NCI-H2107 treated with DMSO at 0.1 percent for 48 hours (cell line): ENCODE measurements around the gene NT5C3A.
"Not testable (repeated sequence)": the region's sequence is repeated elsewhere in the genome, so short reads cannot be mapped to it uniquely, and the experiment has no call there.

Experiments used
- DNase-seq: peaks from one replicate; lab custom pipeline; 2025; ENCODE audit not compliant: unreplicated experiment; lab: John Stamatoyannopoulos, UW

NT5C3A gene

DNA sequence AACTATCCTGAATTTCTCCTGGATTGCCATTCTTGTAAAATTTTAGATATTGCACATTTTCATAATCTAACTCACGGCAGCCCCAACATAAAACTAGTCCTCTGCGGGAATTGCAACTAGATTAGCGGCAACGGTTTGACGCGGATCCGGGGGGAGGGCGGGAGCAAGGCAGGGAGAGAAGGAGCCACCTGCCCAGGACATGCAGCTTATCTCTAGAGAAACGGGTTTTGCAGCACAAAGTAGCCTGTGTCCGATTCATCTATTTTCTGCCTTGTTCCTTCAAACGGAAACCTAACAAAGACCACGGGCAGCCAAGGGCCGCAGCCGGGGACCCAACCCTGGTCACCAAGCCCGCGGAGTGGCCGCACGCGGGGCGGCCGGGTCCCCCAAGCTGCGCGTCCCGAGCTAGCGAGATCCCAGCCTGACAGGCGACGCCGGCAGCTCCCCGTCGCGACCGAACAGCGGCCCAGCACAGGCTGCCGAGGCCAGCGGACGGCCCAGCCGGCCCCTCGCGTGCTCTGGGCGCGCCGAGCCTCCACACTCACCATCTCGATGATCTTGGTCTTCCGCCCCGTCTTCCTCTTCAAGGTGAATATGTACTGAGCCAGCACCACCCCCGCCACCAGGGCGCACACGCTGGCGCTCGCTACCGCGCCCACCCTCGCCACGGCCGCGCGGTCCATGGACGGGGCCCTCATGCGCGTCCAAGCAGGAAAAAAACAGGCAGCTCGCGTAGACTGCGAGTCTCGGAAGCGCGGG is at the start of gene NT5C3A:
NT5C3A (minus strand) TSS at position 754 of the 759 bp plus-strand sequence; CDS start at position 683, 71 bp downstream.
- DNase-seq = peak; percentile 37

DNA sequence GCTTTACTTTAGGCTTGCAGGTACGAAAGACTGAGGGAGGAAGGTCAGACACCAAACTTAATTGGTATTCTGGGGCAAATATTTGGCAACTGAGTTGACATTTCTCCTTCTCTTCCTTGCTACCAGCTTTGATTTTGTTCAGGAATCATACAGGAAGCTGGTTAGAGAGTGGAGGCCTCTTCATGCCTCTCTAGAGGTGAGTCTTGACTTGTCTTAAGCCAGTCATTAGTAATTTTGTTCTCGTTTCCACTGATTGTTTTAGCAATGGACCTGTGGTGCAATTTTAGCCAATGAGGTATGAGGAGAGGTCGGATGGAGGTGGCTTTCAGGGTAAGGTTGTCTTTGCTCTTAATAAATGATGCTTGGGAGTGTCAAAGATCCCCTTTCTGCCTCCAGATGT is 49.0 kb upstream of the NT5C3A start:
- DNase-seq = no peak

DNA sequence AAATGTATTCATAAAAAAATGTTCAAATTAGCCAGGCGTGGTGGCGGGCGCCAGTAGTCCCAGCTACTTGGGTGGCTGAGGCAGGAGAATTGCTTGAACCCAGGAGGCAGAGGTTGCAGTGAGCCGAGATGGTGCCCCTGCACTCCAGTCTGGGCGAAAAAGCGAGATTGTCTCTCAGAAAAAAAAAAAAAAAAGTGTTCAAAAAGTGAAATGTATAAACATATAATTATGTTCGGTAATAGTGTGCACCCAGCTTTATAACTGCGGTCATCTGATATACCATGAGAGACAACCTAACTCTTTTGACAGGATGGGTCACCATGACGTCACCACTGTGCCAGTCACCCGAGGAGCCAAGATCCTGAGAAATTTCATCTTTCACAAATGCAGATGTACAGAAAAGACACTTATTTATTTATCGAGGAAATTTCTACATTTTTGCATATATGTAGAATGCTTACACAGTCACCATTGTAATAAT is 47.2 kb upstream of the NT5C3A start:
- DNase-seq = no peak

- DNase-seq = peak; percentile 56
Measured at GRCh38 chr7:33109005-33109757, 46.6 kb upstream of the NT5C3A start, which contains the start of gene RP9. RP9 (minus strand) TSS chr7:33109404; CDS start chr7:33109372, 32 bp downstream.

DNA sequence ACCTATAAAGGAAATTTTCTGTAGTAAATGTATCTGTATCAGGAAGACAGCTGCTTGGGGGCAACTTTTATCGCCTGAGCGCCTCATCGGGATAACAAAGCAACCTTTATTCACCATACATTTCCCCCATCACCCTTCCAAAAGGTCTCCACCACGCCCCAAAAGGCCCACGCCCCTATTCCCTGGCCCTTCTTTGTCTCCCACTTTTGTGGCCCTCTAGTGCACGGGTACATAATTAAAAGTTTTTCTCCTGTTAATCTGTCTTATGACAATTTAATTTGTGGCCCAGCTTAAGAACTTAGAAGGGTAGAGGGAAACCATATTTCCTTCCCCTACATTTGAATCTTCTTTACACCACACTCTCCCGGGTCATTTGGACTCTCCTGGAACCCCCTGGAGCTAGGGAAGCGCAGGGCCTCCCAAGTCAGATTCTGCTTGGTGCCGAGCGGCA is 46.0 kb upstream of the NT5C3A start:
- DNase-seq = no peak

DNA sequence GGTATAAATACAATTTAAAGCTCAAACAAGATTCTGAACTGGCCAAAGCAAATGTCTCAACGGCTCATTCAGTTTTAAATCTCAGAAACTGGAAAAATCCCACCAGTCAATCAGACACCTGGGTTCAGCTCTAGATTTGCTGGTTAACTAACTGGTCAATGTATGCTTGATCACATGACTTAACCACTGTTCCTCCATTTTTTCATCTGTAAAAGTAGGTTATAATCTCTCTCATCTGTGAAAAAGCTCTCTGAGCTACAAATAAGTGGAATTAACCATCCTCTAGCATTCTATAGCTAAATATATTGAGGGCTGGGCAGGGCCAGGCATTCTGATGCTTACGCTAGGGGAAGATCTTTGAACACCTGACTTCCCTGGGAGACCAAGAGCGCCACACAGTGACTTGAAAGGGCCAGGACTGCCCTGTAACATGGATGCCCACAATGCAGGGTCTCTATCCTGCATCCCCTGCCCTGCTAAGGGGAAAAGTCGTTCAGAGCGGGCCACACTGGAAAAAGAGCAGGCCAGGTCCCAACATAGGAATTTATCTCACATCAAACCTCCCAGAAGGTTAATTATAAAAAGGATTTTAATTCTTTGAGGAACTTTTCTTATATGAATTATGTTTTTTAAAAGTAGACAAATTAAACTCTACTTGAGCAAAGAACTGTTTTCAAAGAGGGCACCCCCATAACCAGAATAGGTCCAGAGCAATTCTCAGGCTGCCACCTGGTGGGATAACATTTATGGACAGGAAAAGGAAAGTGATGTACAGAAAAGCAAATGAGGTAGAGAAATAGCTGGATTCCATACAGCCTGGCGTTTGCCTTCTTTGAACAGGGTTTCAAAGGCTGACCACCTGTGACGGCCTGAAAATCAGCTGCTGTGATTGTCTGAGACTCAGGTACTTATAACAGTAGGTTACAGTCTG is 44.8 kb upstream of the NT5C3A start:
- peak; percentile 64 for DNase-seq

GRCh38 chr7:33101906-33102305 is 39.3 kb upstream of the NT5C3A start:
- no peak for DNase-seq

DNA sequence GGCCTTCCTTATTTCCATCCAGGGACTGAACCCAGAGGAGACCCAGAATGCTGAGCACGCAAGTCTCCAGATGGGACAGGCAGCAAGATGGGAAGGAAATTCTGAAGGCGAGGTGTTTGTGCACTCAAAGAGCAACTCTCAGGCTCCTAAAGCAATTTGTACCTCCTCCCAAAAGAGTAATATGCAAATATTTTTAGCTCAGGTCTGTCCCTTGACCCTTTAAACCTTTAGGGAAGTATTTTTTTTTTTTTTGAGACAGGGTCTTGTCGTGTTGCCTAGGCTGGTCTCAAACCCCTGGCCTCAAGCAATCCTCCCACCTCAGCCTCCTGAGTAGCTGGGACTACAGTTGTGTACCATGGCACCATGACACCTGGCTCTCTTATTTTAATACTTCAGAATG is 38.2 kb upstream of the NT5C3A start:
- no peak for DNase-seq

- DNase-seq = no peak
Measured at GRCh38 chr7:33099154-33099940, 36.8 kb upstream of the NT5C3A start.

DNA sequence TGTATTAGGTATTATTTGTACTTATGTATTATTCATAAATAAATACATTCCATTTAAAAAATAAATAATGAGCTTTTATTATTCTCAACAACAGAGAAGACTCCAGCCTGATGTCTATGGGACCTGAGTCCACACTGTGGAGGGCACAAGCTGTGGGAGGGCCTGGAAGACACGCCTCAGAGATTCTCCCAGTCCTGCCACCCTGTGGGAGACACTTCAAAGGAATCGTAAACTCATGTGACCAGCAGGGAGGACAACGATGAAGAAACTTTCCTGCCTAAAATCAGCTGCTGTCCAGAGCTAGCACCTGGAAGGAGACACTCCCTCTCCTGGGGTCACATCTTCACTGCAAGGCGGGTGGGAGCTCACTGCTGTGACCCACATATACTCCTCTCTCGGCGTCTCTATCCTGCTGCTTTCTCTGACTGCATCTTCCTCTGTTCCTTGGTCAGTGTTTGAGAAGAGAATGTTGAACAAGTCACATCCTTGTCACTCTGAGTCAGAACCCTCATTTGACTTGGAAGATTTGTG is 32.2 kb upstream of the NT5C3A start:
- DNase-seq = not testable (repeated sequence)

DNA sequence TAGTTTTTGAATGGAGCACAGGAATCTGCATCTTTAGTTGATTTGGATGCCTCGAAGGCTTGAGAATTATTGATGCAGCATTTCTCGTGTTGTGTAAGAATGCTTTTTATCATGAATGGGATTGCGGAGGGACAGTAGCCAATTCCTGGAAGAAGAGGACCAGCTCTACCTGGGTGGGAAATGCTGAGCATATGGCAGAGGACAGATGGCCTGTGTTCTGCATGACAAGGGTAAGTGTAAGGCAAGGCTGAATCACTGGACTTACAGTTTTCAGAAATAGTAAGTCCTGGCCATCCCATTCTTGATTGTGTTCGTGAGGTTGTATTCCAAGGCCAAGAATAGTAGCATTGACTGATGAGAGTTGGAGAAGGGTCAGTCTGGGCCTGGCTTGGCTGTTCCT is 30.7 kb upstream of the NT5C3A start:
- DNase-seq = no peak

GRCh38 chr7:33091641-33092191 is 29.1 kb upstream of the NT5C3A start:
- no peak for DNase-seq

GRCh38 chr7:33091111-33091531 is 28.5 kb upstream of the NT5C3A start:
- no peak for DNase-seq

DNA sequence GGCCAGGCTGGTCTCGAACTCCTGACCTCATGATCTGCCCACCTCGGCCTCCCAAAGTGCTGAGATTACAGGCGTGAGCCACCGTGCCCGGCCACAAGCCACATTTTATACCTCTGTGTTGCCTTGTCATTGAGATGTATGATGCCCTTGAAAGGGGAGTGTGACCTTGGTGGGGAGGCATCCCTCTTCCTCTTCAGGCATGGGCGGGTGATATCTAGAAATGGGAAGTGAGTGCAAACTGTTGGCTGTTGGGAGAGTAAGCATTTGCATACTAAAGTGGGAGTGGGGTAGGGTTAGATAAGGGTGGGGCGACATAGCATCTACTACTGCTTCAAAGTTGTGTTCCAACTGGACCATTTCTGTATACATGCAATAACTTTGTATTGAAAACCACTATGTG is 26.6 kb upstream of the NT5C3A start:
- no peak for DNase-seq

DNA sequence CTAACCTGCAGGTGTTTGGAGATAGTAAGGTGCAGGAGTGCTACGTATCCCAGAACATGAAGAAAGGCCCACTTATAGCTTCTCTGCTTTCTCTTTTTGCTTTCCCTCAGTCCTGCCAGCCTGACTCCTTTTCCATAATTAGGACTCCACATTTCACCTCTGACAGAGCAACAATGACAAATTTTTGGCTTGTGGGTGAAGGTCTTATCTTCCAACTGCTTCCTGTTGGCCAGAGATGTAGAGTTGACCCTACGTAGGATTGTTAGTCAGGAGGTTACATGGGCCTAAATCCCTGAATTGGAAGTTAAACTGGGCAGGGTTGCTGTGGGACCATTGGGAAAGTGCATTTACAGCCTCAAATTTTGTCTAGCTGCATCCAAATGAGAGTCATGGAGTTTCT is 25.3 kb upstream of the NT5C3A start:
- DNase-seq = no peak

DNA sequence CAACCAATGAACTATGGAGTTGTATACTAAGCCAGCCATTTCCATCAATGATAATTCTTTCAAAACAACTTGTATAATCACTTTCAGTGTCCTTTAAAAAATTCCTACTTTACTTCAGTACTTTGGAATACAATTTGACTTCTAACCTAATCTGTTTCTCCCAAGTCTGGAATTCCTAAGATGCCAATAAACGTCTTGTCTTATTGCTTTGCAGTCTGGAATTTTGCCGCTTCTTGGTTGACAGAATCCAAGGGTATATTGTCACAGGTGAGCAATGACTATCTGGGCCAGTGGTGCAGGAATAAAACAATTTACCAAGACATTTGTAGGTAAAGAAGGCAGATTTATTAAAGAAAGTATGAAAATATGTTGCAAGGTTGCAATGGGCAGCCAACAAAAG is 24.8 kb upstream of the NT5C3A start:
- DNase-seq = no peak

GRCh38 chr7:33079763-33080690 is 17.5 kb upstream of the NT5C3A start:
- no peak for DNase-seq

GRCh38 chr7:33079096-33079495 is 16.5 kb upstream of the NT5C3A start:
- no peak for DNase-seq

DNA sequence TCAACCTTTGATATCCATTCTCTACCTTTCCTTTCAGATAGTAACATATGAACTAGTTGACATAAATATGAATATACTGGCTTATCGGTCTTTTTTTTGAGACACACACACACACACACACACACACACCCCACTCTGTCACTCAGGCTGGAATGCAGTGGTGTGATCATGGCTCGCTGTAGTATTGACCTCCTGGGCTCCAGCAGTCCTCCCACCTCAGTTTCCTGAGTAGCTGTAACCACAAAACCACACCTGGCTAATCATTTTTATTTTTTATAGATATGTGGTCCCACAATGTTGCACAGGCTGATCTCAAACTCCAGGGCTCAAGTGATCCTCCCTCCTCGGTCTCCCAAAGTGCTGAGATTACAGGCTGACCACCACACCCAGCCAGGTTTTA is 14.2 kb upstream of the NT5C3A start:
- no peak for DNase-seq
